ENCODE results near the gene AATF.

DNA sequence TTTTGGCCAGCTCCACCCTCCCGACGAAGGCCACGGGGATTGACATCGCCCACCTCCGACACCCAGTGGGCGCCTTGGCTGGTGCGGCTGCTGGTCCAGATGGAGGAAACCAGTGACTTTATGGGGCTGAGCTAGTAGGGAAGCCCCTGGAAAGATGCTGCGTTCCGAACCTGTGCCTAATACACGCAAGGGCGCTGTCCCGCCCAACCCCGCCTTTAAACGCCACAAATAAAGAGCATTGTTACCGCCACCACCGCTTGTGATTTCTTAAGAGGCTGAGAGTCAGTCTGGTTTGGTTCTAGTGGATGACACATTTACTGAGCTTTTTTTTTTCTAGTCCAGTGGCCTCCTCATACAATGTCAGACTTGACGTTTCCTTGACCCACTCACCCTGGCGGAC lies 107.9 kb downstream of the AATF start:
- no peak for TF ChIP-seq CTCF (IDR thresholded peaks at IDR 0.05 in 4 of 5, conservative IDR thresholded peaks at IDR 0.05 in 1 of 5)
- TF ChIP-seq POLR2A (IDR thresholded peaks at IDR 0.05), result no peak

Data from gastrocnemius medialis (tissue), 4 donors.